ENCODE results near the gene FMNL3. TPM values are rescaled to one million over a fixed set of nuclear protein-coding genes. Genes with fewer than 3 reads are reported as not detected.

FMNL3 gene
- total and polyA plus RNA-seq, 2 experiments from 2014 or later, result 8.7 to 32.6 TPM

DNA sequence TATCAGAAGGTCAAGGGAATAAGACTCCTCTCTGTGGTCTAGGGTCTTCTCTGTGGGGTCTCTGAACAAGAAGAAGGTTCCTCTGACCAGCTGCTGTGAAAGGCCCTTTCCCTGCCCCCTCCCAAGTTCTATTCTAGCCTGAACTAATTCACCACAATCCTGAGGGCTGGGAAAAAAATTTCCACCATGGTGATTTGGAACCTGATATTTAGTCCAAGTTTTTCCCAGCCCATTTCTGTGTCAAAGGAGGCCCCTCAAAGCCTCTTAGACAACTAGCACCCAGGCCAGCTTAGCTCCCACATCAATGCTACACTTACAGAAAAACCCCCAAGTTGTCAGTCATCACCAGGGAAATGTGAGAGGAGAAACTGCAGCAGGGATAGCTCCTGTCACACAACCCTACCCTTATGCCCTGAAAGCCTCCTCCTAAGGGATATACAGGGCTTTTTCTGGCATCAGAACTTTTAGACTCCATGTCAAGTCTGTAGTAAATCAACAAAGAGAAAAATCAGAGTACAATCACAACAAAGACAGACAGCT, 4.5 kb downstream of the FMNL3 start:
- H3F3A ChIP-seq (replicated peaks; ENCODE audit: low read depth), result 0 out of 2 replicates have a peak, but pooled peaks cover 3% of the 10 kb centered on the region
- peak overlapping the region; percentile 40 for H3K4me2 ChIP-seq
- TF ChIP-seq, protein P1, sequence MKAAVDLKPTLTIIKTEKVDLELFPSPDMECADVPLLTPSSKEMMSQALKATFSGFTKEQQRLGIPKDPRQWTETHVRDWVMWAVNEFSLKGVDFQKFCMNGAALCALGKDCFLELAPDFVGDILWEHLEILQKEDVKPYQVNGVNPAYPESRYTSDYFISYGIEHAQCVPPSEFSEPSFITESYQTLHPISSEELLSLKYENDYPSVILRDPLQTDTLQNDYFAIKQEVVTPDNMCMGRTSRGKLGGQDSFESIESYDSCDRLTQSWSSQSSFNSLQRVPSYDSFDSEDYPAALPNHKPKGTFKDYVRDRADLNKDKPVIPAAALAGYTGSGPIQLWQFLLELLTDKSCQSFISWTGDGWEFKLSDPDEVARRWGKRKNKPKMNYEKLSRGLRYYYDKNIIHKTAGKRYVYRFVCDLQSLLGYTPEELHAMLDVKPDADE (IDR thresholded peaks at IDR 0.05), result no peak
- TF ChIP-seq EZH2 (IDR thresholded peaks at IDR 0.05; ENCODE audit: low read depth, unreplicated experiment) (no peak), CREB1 (CRISPR knock-in tag; IDR thresholded peaks at IDR 0.05; ENCODE audit: low read depth) (no peak), ZNF114 (CRISPR knock-in tag; IDR thresholded peaks at IDR 0.05) (no peak), NANOG (IDR thresholded peaks at IDR 0.05; ENCODE audit: borderline replicate concordance) (no peak), ZNF331 (CRISPR knock-in tag; IDR thresholded peaks at IDR 0.05; ENCODE audit: low read depth) (no peak), JUNB (IDR thresholded peaks at IDR 0.05; ENCODE audit: unreplicated experiment) (no peak), POLR2AphosphoS5 (IDR thresholded peaks at IDR 0.05; ENCODE audit: low read depth) (no peak)
- TF ChIP-seq, protein P2, sequence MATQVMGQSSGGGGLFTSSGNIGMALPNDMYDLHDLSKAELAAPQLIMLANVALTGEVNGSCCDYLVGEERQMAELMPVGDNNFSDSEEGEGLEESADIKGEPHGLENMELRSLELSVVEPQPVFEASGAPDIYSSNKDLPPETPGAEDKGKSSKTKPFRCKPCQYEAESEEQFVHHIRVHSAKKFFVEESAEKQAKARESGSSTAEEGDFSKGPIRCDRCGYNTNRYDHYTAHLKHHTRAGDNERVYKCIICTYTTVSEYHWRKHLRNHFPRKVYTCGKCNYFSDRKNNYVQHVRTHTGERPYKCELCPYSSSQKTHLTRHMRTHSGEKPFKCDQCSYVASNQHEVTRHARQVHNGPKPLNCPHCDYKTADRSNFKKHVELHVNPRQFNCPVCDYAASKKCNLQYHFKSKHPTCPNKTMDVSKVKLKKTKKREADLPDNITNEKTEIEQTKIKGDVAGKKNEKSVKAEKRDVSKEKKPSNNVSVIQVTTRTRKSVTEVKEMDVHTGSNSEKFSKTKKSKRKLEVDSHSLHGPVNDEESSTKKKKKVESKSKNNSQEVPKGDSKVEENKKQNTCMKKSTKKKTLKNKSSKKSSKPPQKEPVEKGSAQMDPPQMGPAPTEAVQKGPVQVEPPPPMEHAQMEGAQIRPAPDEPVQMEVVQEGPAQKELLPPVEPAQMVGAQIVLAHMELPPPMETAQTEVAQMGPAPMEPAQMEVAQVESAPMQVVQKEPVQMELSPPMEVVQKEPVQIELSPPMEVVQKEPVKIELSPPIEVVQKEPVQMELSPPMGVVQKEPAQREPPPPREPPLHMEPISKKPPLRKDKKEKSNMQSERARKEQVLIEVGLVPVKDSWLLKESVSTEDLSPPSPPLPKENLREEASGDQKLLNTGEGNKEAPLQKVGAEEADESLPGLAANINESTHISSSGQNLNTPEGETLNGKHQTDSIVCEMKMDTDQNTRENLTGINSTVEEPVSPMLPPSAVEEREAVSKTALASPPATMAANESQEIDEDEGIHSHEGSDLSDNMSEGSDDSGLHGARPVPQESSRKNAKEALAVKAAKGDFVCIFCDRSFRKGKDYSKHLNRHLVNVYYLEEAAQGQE (IDR thresholded peaks at IDR 0.05; ENCODE audit: unreplicated experiment), result no peak
- TF ChIP-seq, protein P3, sequence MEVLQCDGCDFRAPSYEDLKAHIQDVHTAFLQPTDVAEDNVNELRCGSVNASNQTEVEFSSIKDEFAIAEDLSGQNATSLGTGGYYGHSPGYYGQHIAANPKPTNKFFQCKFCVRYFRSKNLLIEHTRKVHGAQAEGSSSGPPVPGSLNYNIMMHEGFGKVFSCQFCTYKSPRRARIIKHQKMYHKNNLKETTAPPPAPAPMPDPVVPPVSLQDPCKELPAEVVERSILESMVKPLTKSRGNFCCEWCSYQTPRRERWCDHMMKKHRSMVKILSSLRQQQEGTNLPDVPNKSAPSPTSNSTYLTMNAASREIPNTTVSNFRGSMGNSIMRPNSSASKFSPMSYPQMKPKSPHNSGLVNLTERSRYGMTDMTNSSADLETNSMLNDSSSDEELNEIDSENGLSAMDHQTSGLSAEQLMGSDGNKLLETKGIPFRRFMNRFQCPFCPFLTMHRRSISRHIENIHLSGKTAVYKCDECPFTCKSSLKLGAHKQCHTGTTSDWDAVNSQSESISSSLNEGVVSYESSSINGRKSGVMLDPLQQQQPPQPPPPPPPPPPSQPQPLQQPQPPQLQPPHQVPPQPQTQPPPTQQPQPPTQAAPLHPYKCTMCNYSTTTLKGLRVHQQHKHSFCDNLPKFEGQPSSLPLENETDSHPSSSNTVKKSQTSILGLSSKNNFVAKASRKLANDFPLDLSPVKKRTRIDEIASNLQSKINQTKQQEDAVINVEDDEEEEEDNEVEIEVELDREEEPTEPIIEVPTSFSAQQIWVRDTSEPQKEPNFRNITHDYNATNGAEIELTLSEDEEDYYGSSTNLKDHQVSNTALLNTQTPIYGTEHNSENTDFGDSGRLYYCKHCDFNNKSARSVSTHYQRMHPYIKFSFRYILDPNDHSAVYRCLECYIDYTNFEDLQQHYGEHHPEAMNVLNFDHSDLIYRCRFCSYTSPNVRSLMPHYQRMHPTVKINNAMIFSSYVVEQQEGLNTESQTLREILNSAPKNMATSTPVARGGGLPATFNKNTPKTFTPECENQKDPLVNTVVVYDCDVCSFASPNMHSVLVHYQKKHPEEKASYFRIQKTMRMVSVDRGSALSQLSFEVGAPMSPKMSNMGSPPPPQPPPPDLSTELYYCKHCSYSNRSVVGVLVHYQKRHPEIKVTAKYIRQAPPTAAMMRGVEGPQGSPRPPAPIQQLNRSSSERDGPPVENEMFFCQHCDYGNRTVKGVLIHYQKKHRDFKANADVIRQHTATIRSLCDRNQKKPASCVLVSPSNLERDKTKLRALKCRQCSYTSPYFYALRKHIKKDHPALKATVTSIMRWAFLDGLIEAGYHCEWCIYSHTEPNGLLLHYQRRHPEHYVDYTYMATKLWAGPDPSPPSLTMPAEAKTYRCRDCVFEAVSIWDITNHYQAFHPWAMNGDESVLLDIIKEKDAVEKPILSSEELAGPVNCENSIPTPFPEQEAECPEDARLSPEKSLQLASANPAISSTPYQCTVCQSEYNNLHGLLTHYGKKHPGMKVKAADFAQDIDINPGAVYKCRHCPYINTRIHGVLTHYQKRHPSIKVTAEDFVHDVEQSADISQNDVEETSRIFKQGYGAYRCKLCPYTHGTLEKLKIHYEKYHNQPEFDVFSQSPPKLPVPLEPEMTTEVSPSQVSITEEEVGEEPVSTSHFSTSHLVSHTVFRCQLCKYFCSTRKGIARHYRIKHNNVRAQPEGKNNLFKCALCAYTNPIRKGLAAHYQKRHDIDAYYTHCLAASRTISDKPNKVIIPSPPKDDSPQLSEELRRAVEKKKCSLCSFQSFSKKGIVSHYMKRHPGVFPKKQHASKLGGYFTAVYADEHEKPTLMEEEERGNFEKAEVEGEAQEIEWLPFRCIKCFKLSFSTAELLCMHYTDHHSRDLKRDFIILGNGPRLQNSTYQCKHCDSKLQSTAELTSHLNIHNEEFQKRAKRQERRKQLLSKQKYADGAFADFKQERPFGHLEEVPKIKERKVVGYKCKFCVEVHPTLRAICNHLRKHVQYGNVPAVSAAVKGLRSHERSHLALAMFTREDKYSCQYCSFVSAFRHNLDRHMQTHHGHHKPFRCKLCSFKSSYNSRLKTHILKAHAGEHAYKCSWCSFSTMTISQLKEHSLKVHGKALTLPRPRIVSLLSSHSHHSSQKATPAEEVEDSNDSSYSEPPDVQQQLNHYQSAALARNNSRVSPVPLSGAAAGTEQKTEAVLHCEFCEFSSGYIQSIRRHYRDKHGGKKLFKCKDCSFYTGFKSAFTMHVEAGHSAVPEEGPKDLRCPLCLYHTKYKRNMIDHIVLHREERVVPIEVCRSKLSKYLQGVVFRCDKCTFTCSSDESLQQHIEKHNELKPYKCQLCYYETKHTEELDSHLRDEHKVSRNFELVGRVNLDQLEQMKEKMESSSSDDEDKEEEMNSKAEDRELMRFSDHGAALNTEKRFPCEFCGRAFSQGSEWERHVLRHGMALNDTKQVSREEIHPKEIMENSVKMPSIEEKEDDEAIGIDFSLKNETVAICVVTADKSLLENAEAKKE (CRISPR knock-in tag; IDR thresholded peaks at IDR 0.05), result no peak
- H4K20me1 ChIP-seq (replicated peaks; ENCODE audit: insufficient read depth), result peaks cover 10% of the 10 kb centered on the region; the same call in 1 of the 2 replicates
- peaks cover 54% of the 10 kb centered on the region for H3K4me1 ChIP-seq (ENCODE audit: insufficient read depth)
- H3K9me2 ChIP-seq (ENCODE audit: insufficient read depth), result no peaks in the 10 kb centered on the region
- peaks cover 4% of the 10 kb centered on the region for H3K36me3 Mint-ChIP-seq (ENCODE audit: low read depth)
- H3K27me3 Mint-ChIP-seq (ENCODE audit: insufficient read depth, low read depth, poor library complexity), result peaks cover 17% of the 10 kb centered on the region
- H3K27ac Mint-ChIP-seq, result peak overlapping the region; percentile 36
- DNase-seq (ENCODE audit: low spot score), result no peak
- no peak overlapping the region for H3K27ac ChIP-seq (ENCODE audit: low read depth)
- no peak overlapping the region; the same call in 2 of the 3 replicates for H3K4me3 Mint-ChIP-seq
- H3K9me3 Mint-ChIP-seq, result no peaks in the 10 kb centered on the region; the same call in 2 of the 3 replicates
- H3K79me2 ChIP-seq (replicated peaks; ENCODE audit: insufficient read depth), result peaks cover 75% of the 10 kb centered on the region
- peaks cover 1% of the 10 kb centered on the region; the same call in 1 of the 2 replicates for H3K27me3 ChIP-seq (ENCODE audit: insufficient read depth)
- peaks cover 59% of the 10 kb centered on the region for H3K4me1 Mint-ChIP-seq
- H3K4me3 ChIP-seq, result no peak overlapping the region
- H3K36me3 ChIP-seq (ENCODE audit: insufficient read depth), result no peaks in the 10 kb centered on the region
- no peak overlapping the region for H2AFZ ChIP-seq
- no peak for ATAC-seq
